ENCODE data around the gene GVQW3.

- no peak for TF ChIP-seq CTCF (IDR thresholded peaks at IDR 0.05)
- no peak for TF ChIP-seq POLR2A (IDR thresholded peaks at IDR 0.05)
- no peak for TF ChIP-seq POLR2AphosphoS5 (IDR thresholded peaks at IDR 0.05)
These were observed 14.2 kb downstream of the GVQW3 start for GRCh38 chr11:76395296-76395695.
